Natural killer cell treated with Interleukin-12 subunit alpha and Interleukin-12 subunit beta and Interleukin-15 and Interleukin-18, amount 100 ng/mL, for 72 hours (primary cell): ENCODE measurements around the gene TMTC1. TPM values are rescaled to one million over a fixed set of nuclear protein-coding genes. Genes with fewer than 3 reads are reported as not detected.

Experiments
- ATAC-seq, 2 donors: fragments of 150-1000 bp; cut with Tn5 transposase in 1 of 2; sonication (Bioruptor Pico), chemical (Tn5 transposase) in 1 of 2; 2 replicates each; pipeline ENCODE4 v1.10.0; 2021
- DNase-seq: peaks from one replicate; pipeline ENCODE4 v3.0.0; 2022; ENCODE audit warnings: low spot score
- H3K27ac Mint-ChIP-seq, 2 donors: 1 replicate in 1 of 2; 2 replicates in 1 of 2; pipeline ENCODE4 v1.8.0; 2022; ENCODE audit warnings: mixed read lengths in 2 of 2, mild to moderate bottlenecking in 1 of 2, moderate library complexity in 1 of 2
- H3K27me3 Mint-ChIP-seq, 2 donors: 1 replicate in 1 of 2; 2 replicates in 1 of 2; pipeline ENCODE4 v1.8.0; 2022; ENCODE audit warnings: mixed read lengths in 2 of 2
- H3K36me3 Mint-ChIP-seq: one replicate; pipeline ENCODE4 v1.8.0; 2022; ENCODE audit warnings: mixed read lengths
- H3K4me1 Mint-ChIP-seq, 2 donors: 1 replicate in 1 of 2; 2 replicates in 1 of 2; pipeline ENCODE4 v1.8.0; 2022; ENCODE audit warnings: low read depth in 2 of 2, mixed read lengths in 2 of 2, mild to moderate bottlenecking in 1 of 2
- H3K4me3 Mint-ChIP-seq: one replicate; pipeline ENCODE4 v1.8.0; 2022; ENCODE audit warnings: mixed read lengths
- H3K9me3 Mint-ChIP-seq: 2 replicates; pipeline ENCODE4 v1.8.0; 2022; ENCODE audit warnings: mixed read lengths
- total RNA-seq, 2 donors: library from RNA; stranded (reverse); gene quantifications; one replicate each; pipeline ENCODE4 v1.2.3, GENCODE V29; 2022

TMTC1 gene
- total RNA-seq, 2 donors from 2014 or later = not detected

- Mint-ChIP-seq H3K27ac (no peak overlapping the region), H3K9me3 (no peaks in the 10 kb centered on the region), H3K4me3 (no peak overlapping the region), H3K4me1 (no peaks in the 10 kb centered on the region), H3K36me3 (no peaks in the 10 kb centered on the region), H3K27me3 (peaks cover 11 to 17% of the 10 kb centered on the region in 2 donors)
- ATAC-seq = no peak
- DNase-seq = no peak
These were observed 280.5 kb downstream of the TMTC1 start for GRCh38 chr12:29503283-29503682.

DNA sequence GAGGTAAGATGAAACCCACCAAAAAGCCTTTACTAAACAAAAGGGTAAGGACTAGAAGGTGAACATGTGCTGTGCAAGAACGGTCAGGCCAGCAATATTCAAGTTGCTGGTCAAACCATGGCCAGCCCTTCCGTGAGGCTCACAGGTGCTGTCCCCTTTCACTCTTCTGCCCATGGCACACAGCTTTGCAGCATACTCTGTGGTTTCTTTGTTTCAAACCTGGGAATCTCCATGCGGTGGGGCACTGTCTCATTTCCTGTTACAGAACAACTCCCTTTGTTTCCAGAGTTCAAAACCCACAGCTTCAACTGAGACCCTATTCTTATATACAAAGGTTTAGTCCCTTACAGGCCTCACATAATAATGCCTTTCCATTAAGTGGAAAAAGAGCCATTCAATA, 284.5 kb downstream of the TMTC1 start:
- Mint-ChIP-seq H3K9me3 (no peaks in the 10 kb centered on the region), H3K27me3 (peaks cover 6 to 13% of the 10 kb centered on the region in 2 donors), H3K27ac (no peak overlapping the region), H3K4me1 (no peaks in the 10 kb centered on the region), H3K36me3 (no peaks in the 10 kb centered on the region), H3K4me3 (no peak overlapping the region)
- ATAC-seq = no peak
- DNase-seq = no peak

GRCh38 chr12:29497588-29497987, 286.2 kb downstream of the TMTC1 start, which contains the start of gene OVCH1:
Gene OVCH1 (minus strand): TSS chr12:29497686. CDS start chr12:29497686, 0 bp downstream.
- peaks cover 7 to 23% of the 10 kb centered on the region in 2 donors for H3K27me3 Mint-ChIP-seq
- ATAC-seq = peak; percentile 31 to 50
- H3K9me3 Mint-ChIP-seq = no peaks in the 10 kb centered on the region
- H3K36me3 Mint-ChIP-seq = no peaks in the 10 kb centered on the region
- H3K27ac Mint-ChIP-seq = no peak within 1 kb of the TSS
- no peaks in the 10 kb centered on the region for H3K4me1 Mint-ChIP-seq
- DNase-seq = no peak
- no peak within 1 kb of the TSS for H3K4me3 Mint-ChIP-seq

GRCh38 chr12:29492891-29493290, 290.9 kb downstream of the TMTC1 start:
- no peak overlapping the region for H3K4me3 Mint-ChIP-seq
- H3K9me3 Mint-ChIP-seq = no peaks in the 10 kb centered on the region
- no peaks in the 10 kb centered on the region for H3K36me3 Mint-ChIP-seq
- DNase-seq (no peak), ATAC-seq (no peak)
- H3K4me1 Mint-ChIP-seq = no peaks in the 10 kb centered on the region
- peaks cover 22 to 47% of the 10 kb centered on the region in 2 donors for H3K27me3 Mint-ChIP-seq
- H3K27ac Mint-ChIP-seq = no peak overlapping the region

DNA sequence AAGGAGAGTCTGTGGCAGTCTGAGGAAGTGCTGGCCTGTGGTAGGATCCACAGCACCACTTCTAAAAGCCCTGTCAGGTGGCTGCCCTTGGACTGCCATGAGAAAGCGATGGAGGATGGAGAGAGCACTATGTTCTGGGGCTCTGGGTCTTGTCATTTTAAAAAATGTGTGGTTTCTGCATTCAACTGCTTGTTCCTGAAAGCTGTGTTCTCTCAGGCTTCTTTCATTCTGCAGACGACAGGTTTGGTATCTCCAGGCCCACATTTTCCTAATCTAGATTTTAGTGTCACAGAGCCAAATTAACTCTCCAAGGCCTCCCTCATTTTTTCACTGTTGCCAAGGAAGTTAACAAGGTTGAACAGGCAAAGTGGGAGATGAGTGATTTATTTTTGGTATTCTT, 296.8 kb downstream of the TMTC1 start:
- DNase-seq (no peak), ATAC-seq (no peak)
- H3K27me3 Mint-ChIP-seq = peaks cover 22 to 47% of the 10 kb centered on the region in 2 donors
- H3K4me1 Mint-ChIP-seq = no peaks in the 10 kb centered on the region
- H3K9me3 Mint-ChIP-seq = no peaks in the 10 kb centered on the region
- no peak overlapping the region for H3K27ac Mint-ChIP-seq
- no peak overlapping the region for H3K4me3 Mint-ChIP-seq
- H3K36me3 Mint-ChIP-seq = no peaks in the 10 kb centered on the region

DNA sequence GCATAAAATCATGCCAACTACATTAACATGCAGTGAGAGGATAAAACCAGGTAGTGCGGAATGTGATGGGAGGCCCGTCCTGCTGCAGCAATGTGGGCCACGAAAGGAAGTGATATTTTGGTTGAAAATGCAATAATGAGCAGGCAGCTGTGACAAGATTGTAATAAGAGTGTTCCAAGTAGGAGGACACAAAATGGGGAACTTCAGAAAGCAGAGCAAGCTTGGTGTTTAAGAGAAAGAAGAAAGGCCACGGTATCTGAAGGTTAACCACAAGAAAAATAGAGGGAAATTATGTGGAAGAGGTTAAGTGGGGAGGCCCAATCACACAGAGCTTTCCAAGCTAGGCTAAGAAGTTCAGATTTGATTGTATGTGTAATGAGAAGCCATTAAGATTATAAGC, 320.5 kb downstream of the TMTC1 start:
- H3K4me3 Mint-ChIP-seq = no peak overlapping the region
- no peaks in the 10 kb centered on the region for H3K36me3 Mint-ChIP-seq
- no peaks in the 10 kb centered on the region for H3K9me3 Mint-ChIP-seq
- peaks cover 0 to 9% of the 10 kb centered on the region in 2 donors for H3K27me3 Mint-ChIP-seq
- no peak overlapping the region for H3K27ac Mint-ChIP-seq
- no peaks in the 10 kb centered on the region for H3K4me1 Mint-ChIP-seq
- ATAC-seq (no peak), DNase-seq (no peak)

DNA sequence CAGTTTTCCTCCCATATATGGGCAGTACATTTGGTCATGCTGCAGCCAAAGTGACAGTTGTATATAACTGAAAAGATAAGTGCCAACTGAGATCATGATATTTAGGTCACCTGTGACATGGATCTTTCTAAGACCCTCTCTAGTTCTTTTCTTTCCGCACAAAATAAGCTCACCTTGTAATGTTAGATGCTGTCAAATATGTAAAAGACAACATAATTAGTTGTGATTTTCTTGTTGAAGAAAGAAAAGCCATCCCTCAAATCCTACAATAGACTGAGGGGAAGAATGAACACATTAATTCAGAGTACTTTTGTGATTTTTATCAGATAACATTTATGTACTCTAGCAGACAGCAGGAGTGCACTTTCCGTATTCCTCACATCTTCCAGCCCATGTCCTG, 323.7 kb downstream of the TMTC1 start:
- no peak for DNase-seq
- H3K36me3 Mint-ChIP-seq = no peaks in the 10 kb centered on the region
- no peaks in the 10 kb centered on the region for H3K9me3 Mint-ChIP-seq
- H3K4me1 Mint-ChIP-seq = no peaks in the 10 kb centered on the region
- ATAC-seq = no peak
- peaks cover 0 to 11% of the 10 kb centered on the region in 2 donors for H3K27me3 Mint-ChIP-seq
- no peak overlapping the region for H3K4me3 Mint-ChIP-seq
- H3K27ac Mint-ChIP-seq = no peak overlapping the region

DNA sequence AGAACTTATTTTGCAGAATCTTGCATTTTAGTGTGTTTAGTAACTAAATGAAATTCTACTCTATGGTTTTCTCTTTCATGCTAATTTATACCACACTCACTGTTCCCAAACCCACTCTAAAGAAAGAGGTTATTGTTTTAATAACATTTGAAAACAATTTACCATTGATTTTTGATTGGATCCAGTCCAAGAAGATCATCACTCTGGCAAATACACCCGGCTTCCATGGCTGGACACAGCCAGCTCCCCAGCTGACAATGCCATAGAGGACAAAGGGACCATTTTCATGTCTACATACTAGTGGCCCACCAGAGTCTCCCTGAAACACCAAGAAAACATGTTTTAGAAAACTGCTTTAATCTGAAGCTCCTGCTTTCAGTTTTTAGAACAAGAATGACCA, 328.7 kb downstream of the TMTC1 start:
- H3K9me3 Mint-ChIP-seq = peaks cover 4% of the 10 kb centered on the region
- no peak overlapping the region for H3K27ac Mint-ChIP-seq
- DNase-seq (no peak), ATAC-seq (no peak)
- no peaks in the 10 kb centered on the region for H3K36me3 Mint-ChIP-seq
- peaks cover 11 to 14% of the 10 kb centered on the region in 2 donors for H3K27me3 Mint-ChIP-seq
- H3K4me3 Mint-ChIP-seq = no peak overlapping the region
- no peaks in the 10 kb centered on the region for H3K4me1 Mint-ChIP-seq

DNA sequence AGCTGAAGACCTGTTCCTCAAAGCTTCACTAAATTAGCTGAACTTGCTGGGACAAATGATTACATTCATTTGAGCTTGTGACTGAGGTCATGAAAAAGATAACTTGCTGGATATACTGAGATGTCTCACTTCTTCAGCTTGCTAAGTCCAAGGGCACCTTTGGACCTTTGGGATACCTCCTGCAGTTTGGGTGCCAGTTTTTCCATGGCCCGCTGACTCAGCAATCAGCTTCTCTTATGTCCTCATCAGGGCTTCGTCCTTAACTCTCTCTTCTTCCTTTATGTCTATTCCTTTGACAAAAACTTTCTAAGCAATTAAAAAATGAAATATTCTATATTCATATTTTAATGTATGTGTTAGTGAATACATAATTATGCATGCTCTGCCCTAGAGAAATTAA, 331.9 kb downstream of the TMTC1 start:
- ATAC-seq = no peak
- H3K4me1 Mint-ChIP-seq = no peaks in the 10 kb centered on the region

More for the DNA sequence above, 331.9 kb downstream of the TMTC1 start:
- no peak for DNase-seq
- Mint-ChIP-seq H3K9me3 (peaks cover 4% of the 10 kb centered on the region), H3K27ac (no peak overlapping the region), H3K4me3 (no peak overlapping the region), H3K36me3 (no peaks in the 10 kb centered on the region), H3K27me3 (peaks cover 10 to 25% of the 10 kb centered on the region in 2 donors)
